GM18907 (cell line): ENCODE data around the gene LYVE1.

Source experiments
- ATAC-seq: cut with Tn5 transposase; IDR thresholded peaks from one replicate; pipeline ENCODE4 v1.9.1; 2021; ENCODE audit warnings: mild to moderate bottlenecking, moderate library complexity; ENCODE audit not compliant: unreplicated experiment

Gene LYVE1

GRCh38 chr11:10561947-10562346 lies 6.5 kb downstream of the LYVE1 start:
- no peak for ATAC-seq

GRCh38 chr11:10561043-10561818 lies 7.2 kb downstream of the LYVE1 start:
- no peak for ATAC-seq

- no peak for ATAC-seq
Measured at GRCh38 chr11:10558288-10558687, 10.2 kb downstream of the LYVE1 start.

- ATAC-seq, result no peak
Measured at GRCh38 chr11:10556590-10556989, 11.9 kb downstream of the LYVE1 start.

- no peak for ATAC-seq
Measured at GRCh38 chr11:10551845-10552352, 16.6 kb downstream of the LYVE1 start.

- no peak for ATAC-seq
Measured at GRCh38 chr11:10551290-10551592, 17.2 kb downstream of the LYVE1 start.

- ATAC-seq, result no peak
Measured at GRCh38 chr11:10550503-10551289, 17.8 kb downstream of the LYVE1 start.

GRCh38 chr11:10544491-10545465 lies 23.7 kb downstream of the LYVE1 start:
- ATAC-seq, result no peak

GRCh38 chr11:10543782-10544181 lies 24.7 kb downstream of the LYVE1 start:
- ATAC-seq, result no peak

- ATAC-seq, result no peak
Measured at GRCh38 chr11:10542776-10543175, 25.7 kb downstream of the LYVE1 start.

- no peak for ATAC-seq
Measured at GRCh38 chr11:10541561-10541930, 26.9 kb downstream of the LYVE1 start.

GRCh38 chr11:10540915-10541560 lies 27.4 kb downstream of the LYVE1 start, which contains the start of gene RNF141:
Gene RNF141, minus strand, starts transcription at chr11:10541187. Its CDS starts 7,029 bp downstream, at chr11:10534158.
- ATAC-seq, result peak; percentile 99

GRCh38 chr11:10540546-10540914 lies 27.9 kb downstream of the LYVE1 start:
- peak; percentile 30 for ATAC-seq

GRCh38 chr11:10539339-10539738 lies 29.1 kb downstream of the LYVE1 start:
- ATAC-seq, result no peak

GRCh38 chr11:10538924-10539323 lies 29.5 kb downstream of the LYVE1 start:
- ATAC-seq, result no peak

- no peak for ATAC-seq
Measured at GRCh38 chr11:10537600-10537999, 30.9 kb downstream of the LYVE1 start.

GRCh38 chr11:10534316-10534715 lies 34.1 kb downstream of the LYVE1 start:
- ATAC-seq, result no peak

- no peak for ATAC-seq
Measured at GRCh38 chr11:10533323-10533722, 35.1 kb downstream of the LYVE1 start.

GRCh38 chr11:10532526-10532925 lies 35.9 kb downstream of the LYVE1 start:
- no peak for ATAC-seq

- ATAC-seq, result no peak
Measured at GRCh38 chr11:10529279-10529678, 39.2 kb downstream of the LYVE1 start.
